CD1c-positive myeloid dendritic cell (primary cell): Measurements from ENCODE around the gene AGBL4.

ENCODE experiments used
- DNase-seq: peaks from one replicate; pipeline ENCODE4 v3.0.0-alpha.2; 2016; ENCODE audit errors: extremely low spot score

Gene AGBL4

DNA sequence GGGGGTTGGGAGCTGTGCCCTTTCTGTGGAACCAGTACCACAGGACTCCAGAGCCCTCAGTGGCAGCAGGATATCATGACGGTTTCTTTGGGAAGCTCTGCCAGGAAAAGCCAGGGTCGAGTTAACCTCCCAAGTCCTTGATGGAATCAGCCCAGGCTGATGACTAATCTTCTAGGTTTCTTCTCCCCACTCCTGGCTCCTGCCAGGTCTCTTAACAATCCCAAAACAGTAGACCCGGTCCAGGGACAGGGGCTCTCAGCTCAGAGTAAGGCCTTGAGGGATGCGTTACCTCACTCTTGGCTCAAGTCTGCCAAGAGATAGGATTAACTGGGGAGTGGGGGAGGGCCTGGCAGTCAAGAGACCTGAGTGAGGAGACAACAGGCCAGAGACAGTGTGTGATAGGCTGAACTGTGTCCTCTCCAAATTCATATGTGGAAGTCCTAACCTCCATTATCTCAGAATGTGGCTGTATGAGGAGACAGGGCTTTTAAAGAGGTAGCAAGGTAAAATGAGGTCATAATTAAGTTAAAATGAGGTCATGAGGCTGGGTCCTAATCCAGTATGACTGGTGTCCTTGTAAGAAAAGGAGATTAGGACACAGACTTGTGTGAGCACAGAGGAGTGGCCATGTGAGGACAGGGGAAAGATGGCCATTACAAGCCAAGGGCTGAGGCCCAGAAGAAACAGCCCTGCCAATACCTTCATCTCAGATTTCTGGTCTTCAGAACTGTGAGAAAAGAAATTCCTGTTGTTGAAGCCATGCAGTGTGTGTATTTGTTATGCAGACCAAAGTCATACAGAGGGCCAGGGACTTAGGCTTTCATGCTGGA, 1342.1 kb downstream of the AGBL4 start:
- no peak for DNase-seq

- no peak for DNase-seq
Observed at GRCh38 chr1:48680411-48681035, 1343.2 kb downstream of the AGBL4 start.

GRCh38 chr1:48679859-48680258, 1343.9 kb downstream of the AGBL4 start:
- DNase-seq = no peak

GRCh38 chr1:48678710-48679505, 1344.8 kb downstream of the AGBL4 start:
- DNase-seq = no peak

DNA sequence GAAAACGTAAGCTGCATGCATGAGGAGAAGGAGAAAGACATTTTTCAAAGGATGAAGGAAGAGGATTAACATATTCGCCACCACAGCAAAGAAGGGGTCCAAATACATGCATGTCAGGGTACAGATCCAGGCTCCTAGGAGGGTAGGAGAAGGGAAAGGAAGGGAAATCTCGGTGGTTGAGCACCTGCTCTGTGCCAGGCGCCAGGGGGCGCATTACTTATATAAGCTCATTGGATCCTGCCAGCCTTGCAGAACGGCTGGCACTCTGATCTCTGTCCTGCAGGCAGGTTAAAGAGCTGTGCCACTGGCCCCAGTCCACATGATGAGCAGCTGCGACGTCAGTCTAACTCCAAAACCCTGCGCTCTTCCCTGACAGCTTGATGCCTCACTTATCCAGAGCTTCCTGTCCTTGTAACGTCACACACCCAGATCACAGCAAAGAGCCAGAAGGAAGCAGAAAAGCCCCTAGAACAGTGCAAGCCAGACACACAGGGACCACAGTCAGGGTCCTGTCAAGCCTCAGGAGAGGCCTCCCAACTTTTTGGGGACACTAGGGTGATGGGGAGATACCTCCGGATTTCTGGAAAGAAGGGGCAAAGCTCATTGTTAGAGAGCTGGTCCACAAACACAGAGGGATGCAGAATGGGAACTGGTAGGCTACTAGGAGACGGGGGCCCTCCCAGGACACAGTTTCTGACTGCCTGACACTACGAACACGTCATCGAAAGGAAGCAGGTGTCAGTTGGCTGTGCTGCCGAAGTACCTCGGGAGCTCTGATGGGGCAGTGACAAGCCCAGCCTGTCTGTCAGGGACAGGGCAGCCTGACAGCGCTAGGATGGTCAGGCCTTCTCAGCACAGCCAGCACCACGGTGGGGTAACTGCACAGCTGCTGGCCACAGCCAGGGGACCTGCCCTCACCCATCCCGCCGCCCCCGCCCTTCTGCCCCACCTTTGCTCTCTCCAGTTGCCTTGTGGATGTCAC, 1346.2 kb downstream of the AGBL4 start:
- peak; percentile 70 for DNase-seq

DNA sequence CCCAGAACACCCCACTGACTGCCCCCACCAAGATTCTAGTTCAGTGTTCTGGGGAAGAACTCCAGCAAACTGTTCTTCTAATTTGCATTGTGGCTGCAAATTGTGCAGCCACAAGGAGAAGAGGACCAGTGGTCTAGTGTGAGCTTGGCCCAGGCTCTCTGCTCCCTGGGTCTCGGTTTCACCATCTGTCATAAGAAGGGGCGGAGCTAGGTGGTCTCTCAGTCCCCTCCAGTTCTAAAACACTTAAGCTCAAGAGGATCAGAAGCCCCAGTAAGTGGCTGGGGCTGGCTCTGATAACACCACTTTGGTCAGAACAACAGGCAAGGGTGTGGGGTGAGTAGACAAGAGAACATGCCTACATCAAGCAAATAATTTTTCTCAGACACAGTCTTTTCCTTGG, 1346.9 kb downstream of the AGBL4 start:
- no peak for DNase-seq

DNA sequence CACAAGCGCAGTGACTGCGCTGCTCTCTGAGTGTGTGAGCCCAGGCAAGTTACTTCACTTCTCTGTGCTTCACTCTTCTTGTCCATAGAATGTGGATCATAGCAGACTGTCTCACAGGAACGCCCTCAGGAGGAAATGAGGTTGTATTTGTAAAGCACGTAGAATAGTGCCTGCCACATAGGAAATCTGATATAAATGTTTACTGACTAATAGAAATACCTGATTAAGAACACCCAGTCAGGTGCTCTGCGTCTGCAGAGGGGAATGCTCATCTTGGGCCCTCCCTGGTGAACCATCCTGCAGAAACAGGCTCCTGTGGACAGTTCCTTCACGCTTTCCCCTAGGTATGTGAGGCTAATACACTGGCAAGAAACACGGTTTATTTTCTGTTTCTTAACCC, 1347.4 kb downstream of the AGBL4 start:
- no peak for DNase-seq

- no peak for DNase-seq
Observed at GRCh38 chr1:48675251-48675650, 1348.5 kb downstream of the AGBL4 start.

GRCh38 chr1:48674641-48675040, 1349.1 kb downstream of the AGBL4 start:
- peak; percentile 40 for DNase-seq

DNA sequence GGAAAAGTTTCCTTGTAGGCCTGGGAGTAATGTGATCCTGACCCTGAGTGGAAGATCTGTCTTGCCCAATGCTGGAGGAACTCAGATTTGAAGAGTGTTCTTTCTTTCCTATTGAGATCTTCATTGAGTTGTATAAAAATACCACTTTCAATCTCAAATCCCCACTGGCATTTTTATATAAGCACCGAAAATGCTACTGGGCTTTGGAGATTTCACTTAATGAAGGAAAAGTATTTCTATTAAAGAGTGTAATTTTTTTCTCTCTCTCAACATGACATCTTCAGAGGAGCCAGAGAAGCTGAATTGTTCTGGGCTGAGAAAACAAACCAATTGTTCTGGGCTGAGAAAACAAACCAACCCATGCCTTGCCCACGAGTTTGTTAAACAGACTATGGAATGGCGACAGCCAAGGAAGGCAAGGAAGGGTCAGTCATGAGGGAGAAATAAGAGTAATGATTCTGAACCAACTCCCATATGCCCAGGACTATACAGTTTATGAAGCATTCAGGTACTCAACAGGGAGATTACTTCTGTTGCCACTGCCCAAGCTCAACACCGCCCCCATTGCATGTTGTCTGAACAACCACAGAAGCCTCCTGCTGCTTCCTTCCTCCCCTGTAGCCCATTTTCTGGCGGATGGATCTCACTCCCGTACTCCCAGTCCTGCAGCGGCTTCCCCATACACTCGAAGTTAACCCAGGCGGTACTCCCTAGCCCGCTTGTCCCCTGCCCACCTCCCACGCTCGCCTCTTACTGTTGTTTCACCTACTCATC, 1350.2 kb downstream of the AGBL4 start:
- DNase-seq = peak; percentile 7

DNA sequence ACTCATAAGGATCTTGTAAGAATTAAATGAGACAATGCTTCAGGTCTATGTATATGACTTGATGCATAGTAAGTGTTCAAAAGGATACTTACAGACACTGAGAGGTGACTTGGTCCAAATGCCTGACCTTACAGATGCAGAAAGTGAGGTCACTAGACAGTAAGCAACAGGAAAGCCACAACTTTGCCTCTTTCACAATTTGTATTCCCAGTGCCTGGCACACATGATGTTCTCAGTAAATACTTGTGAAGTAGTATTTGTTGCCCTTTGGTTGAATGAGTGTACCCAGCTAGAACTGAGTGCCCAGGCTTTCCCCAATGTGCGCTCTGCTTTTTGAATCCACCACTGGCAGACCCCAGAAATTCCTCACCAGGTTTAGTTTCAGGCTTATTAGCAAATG, 1352.2 kb downstream of the AGBL4 start:
- DNase-seq = no peak

DNA sequence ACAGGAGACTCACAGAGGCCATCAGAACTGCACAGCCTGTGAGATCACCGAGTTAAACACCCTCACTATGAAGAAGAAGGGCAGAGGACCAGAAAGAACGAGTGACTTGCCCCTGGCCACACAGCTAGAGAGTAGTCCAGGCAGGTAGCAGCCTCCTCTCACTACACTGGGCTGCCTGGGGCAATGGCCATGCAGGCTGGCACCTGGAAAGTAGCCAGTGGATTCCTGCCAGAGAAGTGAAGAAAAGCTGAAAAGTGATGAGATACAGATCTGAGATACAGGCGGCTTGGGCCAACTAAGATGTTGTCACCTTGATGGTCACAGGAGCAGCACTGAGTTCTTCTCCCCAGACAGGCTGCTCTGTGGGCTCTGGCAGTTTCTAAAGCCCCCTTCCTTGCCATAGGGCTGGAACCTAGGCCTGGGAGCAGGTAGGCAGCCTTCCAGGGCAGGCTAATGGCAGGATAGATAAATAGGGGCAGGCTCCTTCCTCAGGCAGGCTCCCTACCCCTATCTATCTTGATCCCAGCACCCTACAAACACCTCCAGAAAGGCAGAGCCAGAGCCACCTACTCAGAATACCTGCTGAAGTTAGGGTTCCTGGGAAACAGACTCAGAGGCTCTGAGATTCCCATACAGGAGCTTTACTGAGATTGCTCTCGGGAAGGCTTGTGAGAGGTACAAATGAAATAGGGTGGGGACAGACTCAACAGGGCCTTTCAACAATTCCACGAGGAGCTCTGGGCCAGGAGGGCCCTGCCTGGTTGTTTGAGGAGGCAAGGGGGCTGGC, 1353.3 kb downstream of the AGBL4 start:
- no peak for DNase-seq

- no peak for DNase-seq
Observed at GRCh38 chr1:48668339-48668738, 1355.4 kb downstream of the AGBL4 start.

- no peak for DNase-seq
Observed at GRCh38 chr1:48667782-48668181, 1356.0 kb downstream of the AGBL4 start.

GRCh38 chr1:48665708-48666407, 1357.9 kb downstream of the AGBL4 start:
- no peak for DNase-seq

DNA sequence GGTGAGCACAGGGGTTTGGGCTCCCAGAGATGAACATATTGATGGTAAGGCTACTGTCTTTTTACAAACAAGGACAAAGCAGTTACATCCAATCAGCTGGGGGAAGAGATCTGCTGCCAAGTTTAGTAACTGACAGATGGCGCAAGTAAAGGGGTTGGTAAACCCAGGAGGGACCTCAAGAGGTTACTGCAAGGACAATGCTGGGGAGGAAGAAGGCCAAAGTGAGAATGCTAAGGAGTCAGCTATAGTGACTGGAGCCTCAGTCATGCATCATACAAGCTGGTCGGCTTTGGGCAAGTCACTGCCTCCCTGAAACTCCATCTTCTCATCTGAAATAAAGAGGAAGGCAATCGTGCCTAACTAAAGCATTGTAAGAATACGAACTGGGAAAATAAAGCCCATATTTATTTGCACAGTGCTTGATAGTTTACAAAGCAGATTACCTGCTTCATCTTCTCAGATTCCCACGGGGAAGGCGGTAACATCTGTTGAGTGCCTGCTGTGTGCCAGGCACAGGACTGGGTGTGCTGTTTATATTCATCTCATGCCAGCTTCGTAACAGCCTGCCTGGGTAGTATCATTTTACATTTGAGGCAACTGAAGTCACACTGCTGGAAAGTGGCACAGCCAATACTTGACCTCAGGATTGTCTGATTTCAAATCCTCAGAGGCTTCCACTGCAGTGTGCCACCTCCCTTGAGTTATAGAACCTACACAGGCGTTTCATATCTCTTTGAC, 1361.9 kb downstream of the AGBL4 start:
- DNase-seq = no peak

GRCh38 chr1:48659801-48660200, 1364.0 kb downstream of the AGBL4 start:
- peak; percentile 22 for DNase-seq

GRCh38 chr1:48657413-48657812, 1366.3 kb downstream of the AGBL4 start:
- DNase-seq = no peak
